Activated CD8-positive, alpha-beta memory T cell treated with anti-CD3 and anti-CD28 coated beads, Interleukin-2, amount 50 U/mL, for 1 hour (primary cell): ENCODE data around the gene C1QTNF6.
"Not testable (repeated sequence)": the region's sequence is repeated elsewhere in the genome, so short reads cannot be mapped to it uniquely, and the experiment has no call there.

Experiments used
- DNase-seq: peaks from one replicate; pipeline ENCODE4 v3.0.0-alpha.2; 2020; ENCODE audit errors: extremely low read depth

The C1QTNF6 gene

GRCh38 chr22:37206841-37207821, 19.1 kb upstream of the C1QTNF6 start:
- DNase-seq = no peak

DNA sequence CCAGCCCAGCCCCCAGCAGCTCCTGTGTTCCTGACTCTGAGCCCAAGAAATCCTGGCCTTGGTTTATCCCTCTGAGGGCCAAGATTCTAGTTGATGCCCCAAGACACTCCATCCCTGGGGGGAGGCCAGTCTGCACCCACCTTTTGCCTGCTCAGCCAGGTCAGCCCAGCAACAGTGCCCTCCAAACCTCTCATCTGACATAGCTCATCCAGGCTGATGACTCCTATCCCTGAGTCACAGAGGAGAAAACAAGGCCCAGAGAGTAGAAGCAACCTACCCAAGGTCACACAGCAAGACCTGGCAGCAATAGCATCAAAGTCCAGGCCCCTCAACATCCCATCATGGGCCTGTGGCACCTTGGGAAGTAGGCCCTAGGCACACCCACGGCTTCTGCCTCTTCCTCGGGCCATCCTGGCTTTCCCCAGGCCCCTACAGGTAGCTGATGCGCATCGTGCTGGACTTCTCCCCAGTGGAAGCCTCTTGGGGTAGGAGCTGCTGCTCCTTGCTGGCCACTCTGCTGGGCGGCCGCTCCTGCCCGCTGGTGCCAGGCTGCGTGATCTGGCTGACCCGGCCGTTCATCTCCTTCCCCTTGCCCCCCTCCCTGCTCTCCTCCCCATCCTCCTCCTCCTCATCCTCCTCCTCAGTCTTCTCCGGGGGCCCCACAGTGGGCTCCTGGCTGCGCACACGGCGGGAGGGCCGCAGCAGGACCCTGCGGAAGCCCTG, 18.2 kb upstream of the C1QTNF6 start:
- no peak for DNase-seq

- no peak for DNase-seq
Observed at GRCh38 chr22:37205046-37205445, 17.0 kb upstream of the C1QTNF6 start.

DNA sequence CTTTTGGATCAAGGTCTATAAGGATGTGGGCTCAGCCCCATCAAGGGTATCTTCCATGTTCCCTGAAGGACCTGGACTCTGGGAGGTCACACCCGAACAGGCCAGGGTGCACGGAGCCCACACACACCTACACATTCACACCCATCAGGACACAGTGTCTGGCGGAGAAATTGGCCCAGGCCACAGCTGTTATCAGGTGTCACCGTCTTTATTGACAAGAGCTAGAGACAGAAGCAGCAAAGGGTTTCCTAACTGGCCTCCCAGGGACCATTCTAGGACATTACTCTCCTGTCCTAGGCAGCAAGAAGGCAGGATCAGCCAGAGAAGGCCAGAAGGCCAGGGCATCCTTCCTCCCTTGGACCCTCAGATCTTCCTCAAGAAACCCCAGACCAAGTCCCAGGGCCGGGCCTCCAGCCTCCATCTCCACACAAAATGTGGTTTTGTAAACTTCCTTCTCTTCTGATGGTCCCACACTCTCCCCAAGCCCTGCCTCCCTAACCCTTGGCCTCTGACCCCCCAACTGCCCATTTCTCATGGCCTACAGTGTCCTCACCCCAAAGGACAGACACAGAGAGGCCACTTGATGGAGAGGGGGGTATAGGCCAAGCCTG, 16.1 kb upstream of the C1QTNF6 start:
- no peak for DNase-seq

- no peak for DNase-seq
Observed at GRCh38 chr22:37203354-37204044, 15.5 kb upstream of the C1QTNF6 start.

DNA sequence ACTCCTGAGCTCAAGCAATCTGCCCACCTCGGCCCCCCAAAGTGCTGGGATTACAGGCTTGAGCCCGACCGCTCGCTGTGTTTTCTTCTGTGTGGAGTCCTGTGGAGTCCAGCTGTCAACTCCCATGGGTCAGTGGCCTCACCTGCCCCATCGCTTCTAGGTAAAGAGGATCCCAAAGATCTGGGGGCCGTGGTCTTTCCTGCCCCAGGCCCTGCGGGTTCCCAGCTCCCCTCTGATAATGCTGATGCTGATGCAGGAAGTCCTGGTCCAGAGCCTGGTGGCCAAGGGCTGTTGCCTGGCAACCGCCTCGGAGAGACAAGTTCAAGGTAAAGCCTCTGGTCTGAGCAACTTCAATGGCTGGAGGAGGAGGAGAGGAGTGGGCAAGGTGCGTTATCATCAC, 14.7 kb upstream of the C1QTNF6 start:
- no peak for DNase-seq

DNA sequence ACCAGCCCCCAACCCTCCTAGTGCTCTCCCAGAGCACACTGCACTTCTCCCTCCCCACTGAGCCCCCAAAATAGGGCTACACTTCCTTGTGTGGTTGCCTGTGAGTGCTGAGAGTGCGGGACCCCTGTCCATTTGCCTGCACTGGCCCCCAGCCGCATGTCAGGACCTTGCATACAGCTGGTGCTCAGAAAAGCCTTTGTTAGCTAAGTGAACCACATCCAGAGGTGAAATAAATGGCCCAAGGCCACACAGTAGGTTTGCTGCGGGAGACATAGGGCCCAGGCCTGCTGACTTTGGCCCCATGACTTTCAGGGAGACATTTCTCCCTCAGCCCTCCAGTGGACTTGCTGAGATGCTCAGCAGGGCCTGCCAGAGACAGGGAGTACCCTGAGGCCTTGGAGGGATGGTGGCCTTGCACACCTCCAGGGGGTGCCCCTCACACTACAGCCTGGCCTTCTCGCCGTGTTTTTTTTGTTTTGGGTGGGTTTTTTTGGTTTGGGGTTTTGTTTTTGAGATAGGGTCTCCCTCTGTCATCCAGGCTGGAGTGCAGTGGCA, 14.0 kb upstream of the C1QTNF6 start:
- DNase-seq = no peak

- not testable (repeated sequence) for DNase-seq
Observed at GRCh38 chr22:37201443-37201820, 13.4 kb upstream of the C1QTNF6 start.

DNA sequence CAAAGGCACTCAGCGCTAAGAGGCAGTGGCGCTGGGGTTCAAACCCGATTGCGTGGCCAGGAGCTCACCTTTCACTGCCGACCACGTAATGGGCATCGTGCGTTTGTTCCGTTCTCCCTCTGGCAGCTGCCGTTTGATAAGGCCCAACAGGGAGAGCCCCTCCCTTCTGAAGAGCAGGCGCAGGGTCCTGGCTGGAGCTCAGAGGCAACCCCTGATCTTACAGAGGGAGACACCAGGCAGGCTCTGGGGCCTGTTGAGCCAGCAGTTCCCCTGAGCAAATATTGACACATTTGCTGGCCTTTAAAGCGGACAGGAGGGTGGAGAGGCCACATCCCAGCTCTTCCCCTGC, 11.7 kb upstream of the C1QTNF6 start:
- DNase-seq = no peak

DNA sequence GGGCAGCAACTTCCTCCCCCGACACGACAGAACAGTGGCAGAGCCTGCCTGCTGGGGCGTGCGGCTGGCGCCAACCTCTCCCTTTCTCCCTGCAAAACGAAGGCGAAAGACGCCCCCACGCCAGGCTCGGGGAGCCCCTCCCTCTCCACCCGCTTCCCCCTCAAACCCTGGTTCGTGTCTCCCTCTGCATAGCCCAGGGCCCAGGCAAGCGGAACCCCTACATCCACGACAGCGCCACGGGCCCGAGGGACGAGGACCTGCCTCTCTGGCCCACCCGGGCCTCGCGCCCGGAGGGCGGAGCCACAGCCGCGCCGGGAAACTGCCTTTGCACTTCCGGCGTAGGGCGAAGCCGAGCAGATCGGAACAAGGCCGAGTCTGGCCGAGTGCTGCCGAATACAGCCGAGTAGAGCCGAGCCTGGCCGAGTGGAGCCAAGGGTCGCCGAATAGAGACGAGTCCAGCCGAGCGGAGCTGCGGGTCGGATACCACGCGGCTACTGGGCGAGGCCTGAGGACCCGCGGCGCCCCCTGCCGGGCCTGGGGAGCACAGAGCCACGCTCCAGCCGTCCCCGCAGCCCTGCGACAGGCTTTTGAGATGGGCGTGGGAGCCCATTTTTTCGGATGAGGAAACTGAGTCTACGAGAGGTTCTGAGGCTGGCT, 11.2 kb upstream of the C1QTNF6 start:
- peak; percentile 96 for DNase-seq

GRCh38 chr22:37198258-37199102, 10.4 kb upstream of the C1QTNF6 start:
- peak; percentile 69 for DNase-seq

GRCh38 chr22:37197451-37198257, 9.6 kb upstream of the C1QTNF6 start:
- no peak for DNase-seq

GRCh38 chr22:37196539-37197450, 8.7 kb upstream of the C1QTNF6 start:
- no peak for DNase-seq

- no peak for DNase-seq
Observed at GRCh38 chr22:37195921-37196320, 7.9 kb upstream of the C1QTNF6 start.

- no peak for DNase-seq
Observed at GRCh38 chr22:37194750-37195149, 6.7 kb upstream of the C1QTNF6 start.

DNA sequence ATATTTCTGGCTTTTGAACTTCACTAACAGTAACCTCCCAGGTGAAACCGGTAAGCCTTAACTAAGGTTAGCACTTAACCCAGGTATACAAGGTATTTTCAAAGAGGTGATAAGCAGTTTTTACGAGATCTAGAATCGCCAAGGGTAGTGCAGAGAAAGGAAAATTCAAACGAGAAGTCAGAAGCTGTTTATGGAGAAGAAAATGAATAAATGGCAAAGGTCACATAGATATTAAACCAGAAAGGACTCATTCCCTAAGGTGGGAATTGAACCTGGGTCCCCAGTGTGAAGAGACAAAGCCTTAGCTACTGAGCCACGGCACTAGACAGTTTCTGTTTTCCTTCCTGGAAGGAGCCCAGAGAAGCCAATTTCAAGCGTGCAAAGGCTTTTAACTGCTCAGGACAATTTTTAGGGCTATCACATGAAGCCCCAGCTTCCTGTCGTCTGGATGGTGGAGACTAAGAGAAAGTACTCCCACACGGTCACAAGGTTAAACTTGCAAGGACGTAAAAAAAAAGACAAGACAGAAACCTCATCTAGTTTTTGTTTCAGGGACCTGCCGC, 5.7 kb upstream of the C1QTNF6 start:
- DNase-seq = peak; percentile 10

DNA sequence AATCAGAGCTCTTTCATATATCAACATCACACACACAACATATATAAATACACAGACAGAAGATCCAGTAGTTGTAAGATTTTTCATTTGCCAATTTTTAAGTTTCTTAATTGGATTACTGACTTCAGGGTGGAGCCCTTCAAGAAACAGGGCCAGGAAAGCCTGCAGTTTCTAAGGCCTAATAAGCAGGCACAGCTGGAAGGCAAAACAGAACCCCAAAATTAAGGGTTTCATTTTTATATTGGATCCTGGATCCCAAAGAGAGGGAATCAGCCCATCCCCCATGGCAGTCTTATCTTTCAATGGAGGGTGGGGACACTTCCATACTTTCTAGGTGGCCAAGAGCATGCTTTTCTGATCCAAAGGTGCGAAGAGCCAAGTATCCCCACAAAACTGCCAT, 4.7 kb upstream of the C1QTNF6 start:
- no peak for DNase-seq

- no peak for DNase-seq
Observed at GRCh38 chr22:37192204-37192603, 4.2 kb upstream of the C1QTNF6 start.
